HepG2 (cell line): ENCODE measurements around the gene S100A13. TPM values are rescaled to one million over a fixed set of nuclear protein-coding genes. Genes with fewer than 3 reads are reported as not detected.

ENCODE experiments used
- ADNP ChIP-seq: sonication (generic); formaldehyde crosslinking; IDR thresholded peaks from 2 replicates; pipeline ENCODE4 v1.4.0; 2020; ENCODE audit warnings: missing genetic modification reagents
- CBFB ChIP-seq: sonication (generic); formaldehyde crosslinking; IDR thresholded peaks from 2 replicates; pipeline ENCODE4 v1.4.0; 2020; ENCODE audit warnings: missing genetic modification reagents
- E2F2 ChIP-seq: sonication (generic); formaldehyde crosslinking; IDR thresholded peaks from 2 replicates; pipeline ENCODE4 v1.4.0; 2020; ENCODE audit warnings: missing genetic modification reagents, borderline replicate concordance
- GLI4 ChIP-seq: sonication (generic); formaldehyde crosslinking; IDR thresholded peaks from 2 replicates; pipeline ENCODE4 v1.5.1; 2020; ENCODE audit warnings: missing genetic modification reagents, mild to moderate bottlenecking, moderate library complexity, borderline replicate concordance
- KAT2B ChIP-seq: fragments of 150-350 bp; IDR thresholded peaks from 2 replicates; pipeline ENCODE4 v1.6.1; 2014; ENCODE audit warnings: low read depth, low read length, borderline replicate concordance
- MAFG ChIP-seq: sonication (generic); formaldehyde crosslinking; IDR thresholded peaks from 2 replicates; pipeline ENCODE4 v1.5.1; 2020; ENCODE audit warnings: mild to moderate bottlenecking, missing genetic modification reagents
- NFKB2 ChIP-seq: sonication (generic); formaldehyde crosslinking; IDR thresholded peaks from 2 replicates; pipeline ENCODE4 v1.4.0; 2020; ENCODE audit warnings: missing genetic modification reagents, borderline replicate concordance
- RARA ChIP-seq: IDR thresholded peaks from 2 replicates; pipeline ENCODE4 v1.6.1; 2016; ENCODE audit warnings: missing genetic modification reagents, missing compliant biosample characterization
- SIN3A ChIP-seq: IDR thresholded peaks from 2 replicates; pipeline ENCODE4 v1.6.1; 2011; ENCODE audit warnings: low read depth, mild to moderate bottlenecking, control low read depth, low read length, borderline replicate concordance
- ZNF101 ChIP-seq: sonication (generic); formaldehyde crosslinking; IDR thresholded peaks from 2 replicates; pipeline ENCODE4 v1.4.0; 2020; ENCODE audit warnings: mild to moderate bottlenecking, low read depth, missing genetic modification reagents, borderline replicate concordance
- ZNF17 ChIP-seq: sonication (generic); formaldehyde crosslinking; IDR thresholded peaks from 2 replicates; pipeline ENCODE4 v1.5.0; 2020; ENCODE audit warnings: mild to moderate bottlenecking, missing genetic modification reagents
- ZNF256 ChIP-seq: sonication (generic); formaldehyde crosslinking; conservative IDR thresholded peaks from 2 replicates; pipeline ENCODE4 v1.4.0; 2020; ENCODE audit warnings: missing genetic modification reagents
- ZNF264 ChIP-seq: sonication (generic); formaldehyde crosslinking; IDR thresholded peaks from 2 replicates; pipeline ENCODE4 v1.4.0; 2020; ENCODE audit warnings: missing genetic modification reagents
- ZNF572 ChIP-seq: sonication (generic); formaldehyde crosslinking; IDR thresholded peaks from 2 replicates; pipeline ENCODE4 v1.5.1; 2020; ENCODE audit warnings: mild to moderate bottlenecking, missing genetic modification reagents
- polyA plus RNA-seq, 8 experiments: library from polyadenylated mRNA; depleted of rRNA in 3 of 8; stranded (reverse) in 7 of 8; unstranded in 1 of 8; fragments of >200 nt; fragmentation: Illumina TruSeq in 4 of 8; extraction: Trizol in 4 of 8; gene quantifications; 2 replicates each; pipeline versions ENCODE4 v1.2.1 to v1.2.3, GENCODE V29; 2011 to 2016; ENCODE audit warnings: low read depth in 4 of 8, missing spikeins in 1 of 8, mixed read lengths in 1 of 8; ENCODE audit not compliant: insufficient read depth in 1 of 8
- total RNA-seq, 5 experiments: library from RNA; depleted of rRNA; stranded (reverse); fragments of >200 nt; fragmentation: Illumina TruSeq; extraction: Trizol; gene quantifications; 2 replicates each; pipeline ENCODE4 v1.2.3, GENCODE V29; 2016; ENCODE audit warnings: low read depth in 1 of 5
- TF ChIP-seq, protein P1 (sequence below), 2 experiments: fragments of 450-650 bp in 1 of 2; sonication (generic) in 1 of 2; formaldehyde crosslinking in 1 of 2; IDR thresholded peaks; 2 replicates each; pipeline versions ENCODE4 v1.6.1 to v1.8.0; 2016 to 2022; ENCODE audit warnings: antibody characterized with exemption in 1 of 2, mild to moderate bottlenecking in 1 of 2, missing genetic modification reagents in 1 of 2
- TF ChIP-seq, protein P2 (sequence below): sonication (generic); formaldehyde crosslinking; conservative IDR thresholded peaks from 2 replicates; pipeline ENCODE4 v1.4.0; 2020; ENCODE audit warnings: missing genetic modification reagents

Gene S100A13
- total and polyA plus RNA-seq, 2 of the 13 experiments (the other 11 are each of a cell fraction or from before 2014, with no cell fraction given): 89.5 to 172 TPM

GRCh38 chr1:153608742-153609584 lies 18.3 kb downstream of the S100A13 start (continued):
- TF ChIP-seq NFKB2 (CRISPR knock-in tag) (no peak; the same call in 1 of the 2 replicates), ZNF256 (CRISPR knock-in tag) (no peak), ZNF17 (CRISPR knock-in tag) (no peak), RARA (CRISPR knock-in tag) (peak; percentile 79), ZNF264 (CRISPR knock-in tag) (no peak), SIN3A (0 out of 2 replicates have a peak, but pooled peaks have one; percentile 47), GLI4 (CRISPR knock-in tag) (no peak), ZNF572 (CRISPR knock-in tag) (peak; percentile 50; the same call in 1 of the 2 replicates), ADNP (CRISPR knock-in tag) (no peak), CBFB (0 out of 2 replicates have a peak, but pooled peaks have one; percentile 16), ZNF101 (no peak), KAT2B (no peak), MAFG (CRISPR knock-in tag) (no peak), E2F2 (CRISPR knock-in tag) (no peak)
- TF ChIP-seq, protein P1, sequence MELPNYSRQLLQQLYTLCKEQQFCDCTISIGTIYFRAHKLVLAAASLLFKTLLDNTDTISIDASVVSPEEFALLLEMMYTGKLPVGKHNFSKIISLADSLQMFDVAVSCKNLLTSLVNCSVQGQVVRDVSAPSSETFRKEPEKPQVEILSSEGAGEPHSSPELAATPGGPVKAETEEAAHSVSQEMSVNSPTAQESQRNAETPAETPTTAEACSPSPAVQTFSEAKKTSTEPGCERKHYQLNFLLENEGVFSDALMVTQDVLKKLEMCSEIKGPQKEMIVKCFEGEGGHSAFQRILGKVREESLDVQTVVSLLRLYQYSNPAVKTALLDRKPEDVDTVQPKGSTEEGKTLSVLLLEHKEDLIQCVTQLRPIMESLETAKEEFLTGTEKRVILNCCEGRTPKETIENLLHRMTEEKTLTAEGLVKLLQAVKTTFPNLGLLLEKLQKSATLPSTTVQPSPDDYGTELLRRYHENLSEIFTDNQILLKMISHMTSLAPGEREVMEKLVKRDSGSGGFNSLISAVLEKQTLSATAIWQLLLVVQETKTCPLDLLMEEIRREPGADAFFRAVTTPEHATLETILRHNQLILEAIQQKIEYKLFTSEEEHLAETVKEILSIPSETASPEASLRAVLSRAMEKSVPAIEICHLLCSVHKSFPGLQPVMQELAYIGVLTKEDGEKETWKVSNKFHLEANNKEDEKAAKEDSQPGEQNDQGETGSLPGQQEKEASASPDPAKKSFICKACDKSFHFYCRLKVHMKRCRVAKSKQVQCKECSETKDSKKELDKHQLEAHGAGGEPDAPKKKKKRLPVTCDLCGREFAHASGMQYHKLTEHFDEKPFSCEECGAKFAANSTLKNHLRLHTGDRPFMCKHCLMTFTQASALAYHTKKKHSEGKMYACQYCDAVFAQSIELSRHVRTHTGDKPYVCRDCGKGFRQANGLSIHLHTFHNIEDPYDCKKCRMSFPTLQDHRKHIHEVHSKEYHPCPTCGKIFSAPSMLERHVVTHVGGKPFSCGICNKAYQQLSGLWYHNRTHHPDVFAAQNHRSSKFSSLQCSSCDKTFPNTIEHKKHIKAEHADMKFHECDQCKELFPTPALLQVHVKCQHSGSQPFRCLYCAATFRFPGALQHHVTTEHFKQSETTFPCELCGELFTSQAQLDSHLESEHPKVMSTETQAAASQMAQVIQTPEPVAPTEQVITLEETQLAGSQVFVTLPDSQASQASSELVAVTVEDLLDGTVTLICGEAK (IDR thresholded peaks at IDR 0.05): no peak
- TF ChIP-seq, protein P1 (CRISPR knock-in tag; IDR thresholded peaks at IDR 0.05): peak; percentile 74; the same call in 1 of the 2 replicates
- TF ChIP-seq, protein P2, sequence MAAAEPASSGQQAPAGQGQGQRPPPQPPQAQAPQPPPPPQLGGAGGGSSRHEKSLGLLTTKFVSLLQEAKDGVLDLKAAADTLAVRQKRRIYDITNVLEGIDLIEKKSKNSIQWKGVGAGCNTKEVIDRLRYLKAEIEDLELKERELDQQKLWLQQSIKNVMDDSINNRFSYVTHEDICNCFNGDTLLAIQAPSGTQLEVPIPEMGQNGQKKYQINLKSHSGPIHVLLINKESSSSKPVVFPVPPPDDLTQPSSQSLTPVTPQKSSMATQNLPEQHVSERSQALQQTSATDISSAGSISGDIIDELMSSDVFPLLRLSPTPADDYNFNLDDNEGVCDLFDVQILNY: no peak
